ENCODE measurements around the gene STAT1.

The STAT1 gene

DNA sequence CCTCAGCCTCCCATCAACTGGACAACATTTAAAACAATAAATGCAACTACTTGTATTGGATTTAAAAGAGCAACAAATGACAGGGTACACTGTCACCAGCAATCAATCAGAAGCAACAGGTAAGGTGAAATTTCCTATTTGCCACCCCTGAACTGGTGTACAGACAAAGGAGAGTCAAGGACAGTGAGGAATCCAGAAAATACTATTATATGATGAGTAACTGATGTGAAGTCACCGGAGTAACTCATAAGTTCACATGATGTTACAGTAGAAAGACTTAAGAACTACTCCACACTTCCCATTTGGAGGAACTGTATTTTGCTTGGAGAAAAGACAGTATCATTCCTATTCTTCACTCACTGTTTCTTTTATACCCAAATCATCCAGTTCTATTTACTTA is 4.1 kb upstream of the STAT1 start:
- TF ChIP-seq, protein P1, sequence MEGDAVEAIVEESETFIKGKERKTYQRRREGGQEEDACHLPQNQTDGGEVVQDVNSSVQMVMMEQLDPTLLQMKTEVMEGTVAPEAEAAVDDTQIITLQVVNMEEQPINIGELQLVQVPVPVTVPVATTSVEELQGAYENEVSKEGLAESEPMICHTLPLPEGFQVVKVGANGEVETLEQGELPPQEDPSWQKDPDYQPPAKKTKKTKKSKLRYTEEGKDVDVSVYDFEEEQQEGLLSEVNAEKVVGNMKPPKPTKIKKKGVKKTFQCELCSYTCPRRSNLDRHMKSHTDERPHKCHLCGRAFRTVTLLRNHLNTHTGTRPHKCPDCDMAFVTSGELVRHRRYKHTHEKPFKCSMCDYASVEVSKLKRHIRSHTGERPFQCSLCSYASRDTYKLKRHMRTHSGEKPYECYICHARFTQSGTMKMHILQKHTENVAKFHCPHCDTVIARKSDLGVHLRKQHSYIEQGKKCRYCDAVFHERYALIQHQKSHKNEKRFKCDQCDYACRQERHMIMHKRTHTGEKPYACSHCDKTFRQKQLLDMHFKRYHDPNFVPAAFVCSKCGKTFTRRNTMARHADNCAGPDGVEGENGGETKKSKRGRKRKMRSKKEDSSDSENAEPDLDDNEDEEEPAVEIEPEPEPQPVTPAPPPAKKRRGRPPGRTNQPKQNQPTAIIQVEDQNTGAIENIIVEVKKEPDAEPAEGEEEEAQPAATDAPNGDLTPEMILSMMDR (IDR thresholded peaks at IDR 0.05; ENCODE audit: extremely low read depth, insufficient read depth, missing control alignments): no peak
- DNase-seq (ENCODE audit: low spot score): no peak
- in situ Hi-C loops (cut with MboI; ENCODE audit: low pct_unique_long_range_greater_than_20kb, low sequenced_read_pairs, unreplicated experiment): no loop called here

DNA sequence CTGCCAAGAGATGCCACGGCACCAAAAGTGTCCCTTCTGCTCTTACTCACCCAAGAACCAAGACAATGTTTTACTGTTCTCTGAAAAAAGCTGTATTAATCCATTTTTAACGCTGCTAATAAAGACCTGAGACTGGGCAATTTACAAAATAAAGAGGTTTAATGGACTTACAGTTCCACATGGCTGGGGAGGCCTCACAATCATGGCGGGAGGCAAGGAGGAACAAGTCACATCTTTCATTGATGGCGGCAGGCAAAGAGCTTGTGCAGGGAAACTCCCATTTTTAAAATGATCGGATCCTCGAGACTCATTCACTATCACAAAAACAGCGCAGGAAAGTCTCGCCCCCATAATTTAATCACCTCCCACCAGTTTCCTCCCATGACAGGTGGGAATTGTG is 1.9 kb upstream of the STAT1 start:
- in situ Hi-C loops (cut with MboI; ENCODE audit: low pct_unique_long_range_greater_than_20kb, low sequenced_read_pairs, unreplicated experiment): no loop called here

DNA sequence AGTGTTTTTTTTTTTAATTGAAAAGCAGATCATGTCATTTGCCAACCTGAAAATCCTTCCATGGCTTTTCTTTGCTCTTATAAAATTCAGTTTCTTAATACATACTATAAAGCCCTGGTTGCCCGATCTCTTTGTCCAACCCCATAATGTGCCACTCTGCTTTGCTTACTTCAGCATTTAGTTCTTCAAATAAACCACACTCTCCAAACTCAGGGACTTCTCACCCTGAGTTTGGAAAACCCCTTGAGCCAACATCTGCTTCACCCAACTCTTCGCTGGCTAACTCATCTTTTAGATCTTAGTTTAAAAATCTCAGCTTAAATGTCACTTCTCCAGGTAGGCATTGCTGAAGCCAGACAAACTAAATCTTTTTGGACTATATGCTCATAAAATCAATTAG is 1.3 kb upstream of the STAT1 start:
- TF ChIP-seq, protein P1 (IDR thresholded peaks at IDR 0.05; ENCODE audit: extremely low read depth, insufficient read depth, missing control alignments): no peak
- no peak for DNase-seq (ENCODE audit: low spot score)
- in situ Hi-C loops (cut with MboI; ENCODE audit: low pct_unique_long_range_greater_than_20kb, low sequenced_read_pairs, unreplicated experiment): no loop called here

More for the DNA sequence above, 1.9 kb upstream of the STAT1 start:
- DNase-seq (ENCODE audit: low spot score): no peak
- TF ChIP-seq, protein P1 (IDR thresholded peaks at IDR 0.05; ENCODE audit: extremely low read depth, insufficient read depth, missing control alignments): no peak

DNA sequence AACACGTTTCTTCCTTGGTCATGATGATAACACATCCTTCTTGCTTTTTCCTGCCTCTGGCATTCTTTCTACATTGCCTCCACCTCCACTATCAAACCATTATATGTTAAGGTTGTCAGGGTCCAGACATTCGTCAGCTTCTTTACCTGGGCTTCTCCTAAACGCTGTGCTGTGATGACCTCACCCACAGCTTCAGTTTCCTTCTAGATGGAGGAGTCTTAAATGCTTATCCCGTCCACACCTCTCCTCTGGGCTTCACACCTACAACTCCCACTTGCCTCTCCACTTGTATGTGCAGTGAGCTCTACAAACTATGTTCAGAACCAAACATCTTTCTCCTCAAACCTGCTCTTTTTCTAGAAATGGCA is 666 bp upstream of the STAT1 start:
- no peak for DNase-seq (ENCODE audit: low spot score)
- in situ Hi-C loops (cut with MboI; ENCODE audit: low pct_unique_long_range_greater_than_20kb, low sequenced_read_pairs, unreplicated experiment): no loop called here
- TF ChIP-seq, protein P1 (IDR thresholded peaks at IDR 0.05; ENCODE audit: extremely low read depth, insufficient read depth, missing control alignments): no peak

DNA sequence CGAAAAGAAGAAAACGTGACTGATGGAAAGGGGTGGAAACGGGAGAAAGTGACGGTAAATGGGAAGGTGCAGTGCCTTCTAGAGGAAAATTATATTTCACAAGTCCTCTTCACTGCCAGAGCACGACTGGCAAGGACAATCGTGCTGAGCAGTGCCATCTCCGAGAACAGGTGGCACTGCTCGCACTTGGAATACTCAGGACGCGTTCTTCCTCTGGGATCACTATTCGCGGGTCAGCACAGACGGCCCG is 364 bp downstream of the STAT1 start:
- in situ Hi-C loops (cut with MboI; ENCODE audit: low pct_unique_long_range_greater_than_20kb, low sequenced_read_pairs, unreplicated experiment): no loop called here
- DNase-seq (ENCODE audit: low spot score): no peak
- TF ChIP-seq, protein P1 (IDR thresholded peaks at IDR 0.05; ENCODE audit: extremely low read depth, insufficient read depth, missing control alignments): no peak

DNA sequence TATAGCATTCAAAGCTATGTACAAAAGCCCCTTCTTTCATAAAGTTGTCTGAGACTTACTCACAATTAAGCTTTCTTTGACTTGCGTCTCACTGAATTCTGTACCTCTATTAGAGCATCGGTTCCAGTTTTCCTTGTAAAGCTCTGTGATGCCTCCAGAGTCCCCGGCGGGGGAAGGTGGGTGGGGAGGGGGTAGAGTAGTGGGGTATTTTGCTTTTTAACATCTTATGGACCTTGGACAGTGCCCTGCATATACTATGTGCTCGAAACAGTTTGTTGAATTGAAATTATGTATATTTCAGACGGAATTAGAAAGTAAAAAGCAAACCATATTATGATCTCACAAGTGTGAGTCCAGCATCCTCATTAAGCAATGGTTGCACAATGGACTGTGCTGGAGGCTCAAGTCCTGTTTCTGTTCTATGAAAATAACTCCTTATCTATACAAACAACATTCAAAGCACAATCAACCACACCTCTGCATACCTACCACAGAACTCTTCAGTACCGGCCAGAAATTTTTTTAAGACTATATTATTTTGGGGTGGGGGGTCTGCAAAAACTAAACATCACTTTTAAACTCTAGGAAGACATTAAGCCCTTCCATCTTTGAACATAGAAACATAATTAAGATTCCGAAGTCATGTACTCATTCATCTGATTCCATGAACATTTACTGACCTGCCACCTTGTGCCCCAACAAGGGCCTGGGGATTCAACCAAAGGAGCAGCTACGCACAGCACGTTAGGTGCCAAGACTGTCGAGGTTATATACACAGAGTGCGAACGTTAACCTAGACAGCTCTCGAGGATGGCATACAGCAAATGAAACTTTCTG is 908 bp downstream of the STAT1 start:
- TF ChIP-seq, protein P1 (IDR thresholded peaks at IDR 0.05; ENCODE audit: extremely low read depth, insufficient read depth, missing control alignments): no peak
- DNase-seq (ENCODE audit: low spot score): no peak
- in situ Hi-C loops (cut with MboI; ENCODE audit: low pct_unique_long_range_greater_than_20kb, low sequenced_read_pairs, unreplicated experiment): no loop called here
